ENCODE data around the gene OR1K1. TPM values are rescaled to one million over a fixed set of nuclear protein-coding genes. Genes with fewer than 3 reads are reported as not detected.
A peak's percentile ranks its signal among the peaks of the same experiment; 100 is the strongest.

The OR1K1 gene
- total RNA-seq, 1 experiment from 2014 or later = not detected

DNA sequence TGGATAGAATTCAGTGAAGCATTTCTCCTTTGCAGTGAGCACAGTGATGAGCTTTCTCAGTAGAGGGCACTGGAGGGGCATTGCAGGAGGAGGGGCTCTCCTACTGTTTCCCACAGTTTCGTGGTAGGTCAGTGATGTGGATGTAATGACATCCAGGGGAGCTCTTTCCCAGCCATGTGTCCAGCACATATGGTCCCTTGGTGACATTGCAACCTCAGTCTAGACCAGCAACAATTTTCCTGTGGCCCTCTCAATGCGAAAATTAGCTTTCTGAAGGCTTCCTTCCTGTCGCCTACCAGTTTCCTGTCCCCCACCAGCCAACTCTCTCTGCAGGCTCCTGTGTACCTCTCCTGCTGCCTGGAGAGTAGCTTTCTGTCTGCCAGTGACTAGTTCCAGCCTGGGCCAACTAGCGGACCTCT is 35.4 kb downstream of the OR1K1 start:
- intact Hi-C loops (cut with micrococcal nuclease) = no loop called here
- Histone ChIP-seq H3K9me3 (ENCODE audit: control insufficient read depth in 1 of 2, insufficient read depth in 1 of 2, low read depth in 1 of 2, low read length in 2 of 2) (no peaks in the 10 kb centered on the region), H3K4me3 (replicated peaks in 1 of 2; ENCODE audit: low read depth in 1 of 2, low read length in 2 of 2) (no peak overlapping the region), H3K4me1 (ENCODE audit: control insufficient read depth in 1 of 2, insufficient read depth in 2 of 2, low read length in 2 of 2) (peaks cover 9 to 15% of the 10 kb centered on the region in 2 experiments; a peak in 3 of 4 replicates), H2AFZ (ENCODE audit: low read depth, low read length, poor library complexity, severe bottlenecking) (peak overlapping the region; percentile 21), H3K27me3 (ENCODE audit: insufficient read depth, low read length) (no peaks in the 10 kb centered on the region), H3K9ac (ENCODE audit: low read length) (no peak overlapping the region), H3K4me2 (ENCODE audit: low read length) (no peak overlapping the region), H3K9me2 (ENCODE audit: insufficient read depth) (no peaks in the 10 kb centered on the region), H3K36me3 (ENCODE audit: control insufficient read depth in 1 of 2, insufficient read depth in 2 of 2, low read length in 2 of 2) (no peaks in the 10 kb centered on the region), H3K79me2 (ENCODE audit: insufficient read depth, low read length) (no peaks in the 10 kb centered on the region), H4K20me1 (ENCODE audit: insufficient read depth) (no peaks in the 10 kb centered on the region), H3K27ac (ENCODE audit: low read depth, low read length) (no peak overlapping the region)
- RAD21 ChIA-PET (ENCODE audit: low non-redundant PET in 1 of 2, low total read pairs in 2 of 2, uncharacterized antibody in 2 of 2, unreplicated experiment in 2 of 2) = no interaction called here
- no TSS peak for BruUV-seq (replicated peaks)
- POLR2A ChIA-PET = no interaction called here
- TF ChIP-seq ELF1 (IDR thresholded peaks at IDR 0.05; ENCODE audit: borderline replicate concordance, low read depth) = no peak
- no peak for TF ChIP-seq EGR1 (IDR thresholded peaks at IDR 0.05; ENCODE audit: low read depth)
- TF ChIP-seq, protein P1, sequence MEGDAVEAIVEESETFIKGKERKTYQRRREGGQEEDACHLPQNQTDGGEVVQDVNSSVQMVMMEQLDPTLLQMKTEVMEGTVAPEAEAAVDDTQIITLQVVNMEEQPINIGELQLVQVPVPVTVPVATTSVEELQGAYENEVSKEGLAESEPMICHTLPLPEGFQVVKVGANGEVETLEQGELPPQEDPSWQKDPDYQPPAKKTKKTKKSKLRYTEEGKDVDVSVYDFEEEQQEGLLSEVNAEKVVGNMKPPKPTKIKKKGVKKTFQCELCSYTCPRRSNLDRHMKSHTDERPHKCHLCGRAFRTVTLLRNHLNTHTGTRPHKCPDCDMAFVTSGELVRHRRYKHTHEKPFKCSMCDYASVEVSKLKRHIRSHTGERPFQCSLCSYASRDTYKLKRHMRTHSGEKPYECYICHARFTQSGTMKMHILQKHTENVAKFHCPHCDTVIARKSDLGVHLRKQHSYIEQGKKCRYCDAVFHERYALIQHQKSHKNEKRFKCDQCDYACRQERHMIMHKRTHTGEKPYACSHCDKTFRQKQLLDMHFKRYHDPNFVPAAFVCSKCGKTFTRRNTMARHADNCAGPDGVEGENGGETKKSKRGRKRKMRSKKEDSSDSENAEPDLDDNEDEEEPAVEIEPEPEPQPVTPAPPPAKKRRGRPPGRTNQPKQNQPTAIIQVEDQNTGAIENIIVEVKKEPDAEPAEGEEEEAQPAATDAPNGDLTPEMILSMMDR (IDR thresholded peaks at IDR 0.05 in 2 of 3, conservative IDR thresholded peaks at IDR 0.05 in 1 of 3; ENCODE audit: borderline replicate concordance in 1 of 3, insufficient read depth in 1 of 3, low read depth in 2 of 3, low read length in 2 of 3) = peak; percentile 18 to 26 (median 19); a peak in 2 of 6 replicates
- TF ChIP-seq, protein P2, sequence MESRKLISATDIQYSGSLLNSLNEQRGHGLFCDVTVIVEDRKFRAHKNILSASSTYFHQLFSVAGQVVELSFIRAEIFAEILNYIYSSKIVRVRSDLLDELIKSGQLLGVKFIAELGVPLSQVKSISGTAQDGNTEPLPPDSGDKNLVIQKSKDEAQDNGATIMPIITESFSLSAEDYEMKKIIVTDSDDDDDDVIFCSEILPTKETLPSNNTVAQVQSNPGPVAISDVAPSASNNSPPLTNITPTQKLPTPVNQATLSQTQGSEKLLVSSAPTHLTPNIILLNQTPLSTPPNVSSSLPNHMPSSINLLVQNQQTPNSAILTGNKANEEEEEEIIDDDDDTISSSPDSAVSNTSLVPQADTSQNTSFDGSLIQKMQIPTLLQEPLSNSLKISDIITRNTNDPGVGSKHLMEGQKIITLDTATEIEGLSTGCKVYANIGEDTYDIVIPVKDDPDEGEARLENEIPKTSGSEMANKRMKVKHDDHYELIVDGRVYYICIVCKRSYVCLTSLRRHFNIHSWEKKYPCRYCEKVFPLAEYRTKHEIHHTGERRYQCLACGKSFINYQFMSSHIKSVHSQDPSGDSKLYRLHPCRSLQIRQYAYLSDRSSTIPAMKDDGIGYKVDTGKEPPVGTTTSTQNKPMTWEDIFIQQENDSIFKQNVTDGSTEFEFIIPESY (IDR thresholded peaks at IDR 0.05; ENCODE audit: extremely low read depth, insufficient replicate concordance, low read length) = no peak
- TF ChIP-seq YY1 (IDR thresholded peaks at IDR 0.05; ENCODE audit: extremely low read depth, insufficient replicate concordance, low read depth, low read length) = no peak
- TF ChIP-seq POLR2A (IDR thresholded peaks at IDR 0.05; ENCODE audit: borderline replicate concordance, extremely low read depth, insufficient read depth, insufficient read length) = no peak
- TF ChIP-seq CEBPB (IDR thresholded peaks at IDR 0.05; ENCODE audit: low read depth) = no peak
- no peak for TF ChIP-seq TCF7L2 (IDR thresholded peaks at IDR 0.05; ENCODE audit: borderline replicate concordance, extremely low read depth, insufficient read depth, insufficient read length)
- no peak for TF ChIP-seq FOSL1 (IDR thresholded peaks at IDR 0.05; ENCODE audit: low read depth)
- no peak for TF ChIP-seq SP1 (IDR thresholded peaks at IDR 0.05; ENCODE audit: low read depth)
- TF ChIP-seq, protein P3, sequence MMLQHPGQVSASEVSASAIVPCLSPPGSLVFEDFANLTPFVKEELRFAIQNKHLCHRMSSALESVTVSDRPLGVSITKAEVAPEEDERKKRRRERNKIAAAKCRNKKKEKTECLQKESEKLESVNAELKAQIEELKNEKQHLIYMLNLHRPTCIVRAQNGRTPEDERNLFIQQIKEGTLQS (IDR thresholded peaks at IDR 0.05) = no peak
- no peak for TF ChIP-seq POLR2AphosphoS5 (IDR thresholded peaks at IDR 0.05; ENCODE audit: low read depth, low read length)
- TF ChIP-seq SIN3A (IDR thresholded peaks at IDR 0.05; ENCODE audit: low read depth) = no peak
- no peak for TF ChIP-seq SRF (IDR thresholded peaks at IDR 0.05; ENCODE audit: low read depth)
- TF ChIP-seq, protein P4, sequence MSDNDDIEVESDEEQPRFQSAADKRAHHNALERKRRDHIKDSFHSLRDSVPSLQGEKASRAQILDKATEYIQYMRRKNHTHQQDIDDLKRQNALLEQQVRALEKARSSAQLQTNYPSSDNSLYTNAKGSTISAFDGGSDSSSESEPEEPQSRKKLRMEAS (IDR thresholded peaks at IDR 0.05) = no peak
- TF ChIP-seq EZH2 (IDR thresholded peaks at IDR 0.05) = no peak
- TF ChIP-seq RAD21 (IDR thresholded peaks at IDR 0.05; ENCODE audit: low read depth) = peak; percentile 35; the same call in 1 of the 2 replicates
- ATAC-seq (peak; percentile 71), DNase-seq (ENCODE audit: low read depth, low spot score) (no peak)
- CTCF ChIA-PET = interaction anchor here (1.4 kb wide), 1 partner anchor 515 kb away, joined by 6 read pairs; no protein-coding TSS in a partner anchor

All from HCT116 (cell line).